Stimulated activated CD4-positive, alpha-beta T cell treated with anti-CD3 and anti-CD28 coated beads, Interleukin-1b, Interleukin-23, amount 100 ng/mL, for 24 hours (primary cell): ENCODE results near the gene CYRIA.

Experiments
- DNase-seq, 4 experiments: peaks; one replicate each; pipeline ENCODE4 v3.0.0-alpha.2; 2020; ENCODE audit warnings: low read depth in 4 of 4, low spot score in 1 of 4

CYRIA gene

DNA sequence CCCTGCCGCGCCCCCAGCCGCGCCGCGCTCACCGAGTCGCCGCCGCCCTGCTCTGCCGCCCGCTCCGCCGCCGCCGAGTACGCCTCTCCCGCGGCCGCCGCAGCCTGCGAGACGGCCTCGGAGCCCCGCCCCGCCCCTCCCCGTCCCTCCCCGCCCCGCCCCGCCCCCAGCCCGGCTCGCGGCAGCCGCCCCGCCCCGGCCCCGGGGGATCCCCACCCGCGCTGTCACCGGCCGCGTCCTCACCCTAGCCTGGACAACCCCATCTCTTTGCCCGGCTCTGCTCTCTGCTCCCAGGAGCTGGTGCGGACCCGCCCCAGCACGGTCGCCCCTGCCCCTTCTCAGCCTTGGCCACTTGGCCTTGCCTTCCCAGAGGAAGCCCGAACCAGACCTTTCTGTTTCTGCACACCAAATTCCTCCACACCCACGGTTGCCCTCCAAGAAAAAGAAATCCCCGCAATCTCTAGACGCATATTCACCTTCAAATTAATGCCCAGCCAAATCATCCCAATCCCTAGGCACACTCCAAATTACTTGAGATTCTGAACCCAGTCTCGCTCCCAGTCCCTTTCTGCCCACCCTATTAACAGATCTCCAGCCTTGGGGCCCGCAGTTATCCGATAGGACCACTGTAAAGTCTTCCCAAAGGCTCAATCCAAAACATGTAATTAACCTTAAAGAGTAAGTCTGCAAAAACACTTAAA is at the start of gene CYRIA:
Gene CYRIA (minus strand): TSS at position 87 of the 701 bp plus-strand sequence. CDS start 77,715 bp downstream, outside the sequence.
- DNase-seq, result peak in 3 of 4 experiments; percentile 14 to 32 (median 20)

- DNase-seq, result no peak
These were observed 47.4 kb upstream of the CYRIA start for GRCh38 chr2:16713011-16713423.

GRCh38 chr2:16709769-16710168 is 44.1 kb upstream of the CYRIA start:
- DNase-seq, result no peak

- no peak for DNase-seq
These were observed 42.5 kb upstream of the CYRIA start for GRCh38 chr2:16708173-16708572.

DNA sequence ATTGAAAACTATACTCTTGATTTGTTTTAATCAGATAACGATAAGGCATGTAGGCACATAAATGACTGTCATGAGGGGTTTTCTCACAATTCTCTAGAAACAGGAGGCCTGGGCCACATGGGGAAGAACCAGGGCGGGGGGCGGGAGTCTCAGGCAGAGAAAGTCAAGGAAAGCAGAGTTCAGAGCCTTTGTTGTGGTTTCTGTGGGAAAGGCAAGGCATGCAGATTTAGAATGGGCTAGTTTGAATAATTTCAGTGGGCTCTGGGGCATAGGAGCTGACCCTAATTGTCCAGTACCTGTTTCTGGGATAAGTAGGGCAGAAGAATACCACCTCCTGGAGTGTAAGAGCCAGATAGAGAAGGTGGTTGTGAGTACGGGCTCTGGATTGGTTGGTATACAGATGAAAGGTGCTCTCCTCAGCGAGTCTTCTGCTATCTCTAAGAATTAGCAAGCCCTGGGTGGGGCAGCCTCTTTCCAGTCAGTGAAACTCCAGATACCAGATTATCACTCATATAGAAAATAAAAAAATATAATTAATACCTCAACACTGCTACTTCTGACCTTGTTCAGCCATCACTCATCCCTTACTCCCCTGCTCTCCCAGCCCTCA is 41.5 kb upstream of the CYRIA start:
- DNase-seq, result no peak

DNA sequence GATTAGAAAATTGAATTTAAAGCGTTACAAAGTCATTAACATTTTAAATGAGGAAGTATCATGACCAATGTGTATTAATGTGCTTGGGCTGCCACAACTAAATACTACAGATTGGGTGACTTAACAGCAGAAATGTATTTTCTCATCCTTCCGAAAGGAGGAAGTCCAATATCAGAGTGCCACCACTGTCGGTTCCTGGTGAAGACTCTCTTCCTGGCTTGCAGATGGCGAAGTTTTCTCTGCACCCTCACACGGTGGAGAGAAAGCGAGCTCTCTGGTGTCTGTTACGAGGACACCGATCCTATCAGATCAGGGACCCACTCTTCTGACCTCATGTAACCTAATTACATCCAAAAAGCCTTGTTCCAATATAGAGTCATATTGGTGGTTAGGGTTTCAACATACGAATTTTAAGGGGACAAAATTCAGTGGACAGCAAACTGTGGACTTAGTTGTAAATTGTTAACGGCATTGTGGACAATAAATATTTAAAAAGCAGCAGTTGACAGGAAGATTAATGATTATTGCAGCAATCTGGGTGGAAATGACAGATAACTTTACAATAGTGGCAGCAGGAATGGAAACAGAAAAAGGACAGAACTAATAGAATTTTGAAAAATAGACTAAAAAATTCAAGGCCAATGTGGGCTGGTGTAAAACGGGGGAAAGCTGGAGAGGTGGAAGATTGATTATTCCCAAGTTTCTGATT is 35.1 kb upstream of the CYRIA start:
- DNase-seq, result no peak

- no peak for DNase-seq
These were observed 28.2 kb upstream of the CYRIA start for GRCh38 chr2:16693854-16694253.

GRCh38 chr2:16691261-16691660 is 25.6 kb upstream of the CYRIA start:
- DNase-seq, result no peak

DNA sequence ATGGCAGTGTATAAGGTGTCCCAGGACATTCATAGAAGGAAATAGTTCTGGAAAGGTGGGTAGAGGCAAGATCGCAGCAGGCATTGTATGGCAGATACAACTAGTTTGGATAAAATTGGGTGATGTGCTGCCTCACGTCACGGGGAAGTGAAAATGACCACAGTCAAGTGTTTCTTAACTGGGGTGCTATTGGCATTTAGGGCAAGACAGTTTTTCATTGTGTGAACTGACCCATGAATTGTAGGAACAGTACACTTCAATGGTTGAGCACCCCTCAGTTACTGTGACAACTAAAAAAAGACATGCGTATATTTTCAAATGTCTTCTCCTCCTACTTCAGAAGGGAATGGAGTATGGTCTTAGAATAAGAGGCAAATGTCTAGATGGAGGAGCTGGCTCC is 22.3 kb upstream of the CYRIA start:
- no peak for DNase-seq

DNA sequence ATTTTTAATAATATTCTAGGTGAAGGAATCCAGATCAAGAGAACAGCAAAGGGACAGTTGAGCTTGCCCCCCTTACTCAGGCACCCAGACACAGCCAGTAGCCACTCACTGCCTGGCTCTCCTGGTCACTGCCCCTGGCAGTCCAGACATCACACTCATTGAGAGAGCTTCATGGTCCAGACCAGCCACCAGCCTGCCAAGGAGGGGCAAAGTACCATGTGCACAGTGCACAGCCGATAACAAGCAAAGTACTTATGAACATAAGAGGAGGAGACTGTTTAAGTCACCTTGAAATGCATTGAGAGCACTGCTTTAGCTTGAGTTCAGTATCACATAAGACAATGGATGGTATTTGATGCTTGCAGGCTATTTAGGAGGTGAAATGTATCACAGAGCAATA is 21.6 kb upstream of the CYRIA start:
- DNase-seq, result no peak

DNA sequence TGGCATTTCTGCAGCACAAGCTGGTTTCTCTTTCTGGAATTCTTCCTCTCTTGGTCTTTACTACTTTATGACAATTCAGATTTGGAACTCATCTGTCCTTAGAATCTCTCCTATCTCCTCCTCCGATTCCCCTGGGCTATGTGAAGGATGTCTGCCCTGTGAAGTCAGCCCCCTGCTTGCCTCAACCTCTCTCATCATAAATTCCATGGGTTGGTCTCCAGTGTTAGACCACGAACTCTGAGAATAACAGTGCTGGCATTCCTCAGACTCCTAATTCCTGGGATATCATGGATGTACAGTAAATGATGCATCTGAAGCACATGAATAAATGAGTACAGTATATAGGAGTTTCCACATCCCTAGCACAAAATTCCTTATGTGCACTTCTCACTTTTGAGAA is 21.0 kb upstream of the CYRIA start:
- no peak for DNase-seq

DNA sequence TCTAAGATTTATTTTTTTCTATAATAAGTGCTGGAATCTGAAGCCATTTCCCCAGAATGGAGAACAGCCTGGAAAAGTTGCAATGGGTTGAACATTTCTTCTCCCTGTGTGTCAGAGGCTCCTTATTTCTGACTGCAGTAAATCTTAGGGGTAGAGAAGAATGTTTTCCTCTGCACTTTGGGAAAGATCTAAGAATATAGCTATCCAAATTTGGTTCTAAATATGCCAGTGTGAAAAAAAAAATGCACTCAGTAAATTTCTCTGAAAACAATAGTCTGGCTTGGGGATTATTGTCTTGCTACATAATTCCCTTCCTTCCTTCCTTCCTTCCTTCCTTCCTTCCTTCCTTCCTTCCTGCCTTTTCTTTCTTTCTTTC is 19.7 kb upstream of the CYRIA start:
- DNase-seq, result no peak

- DNase-seq, result no peak
These were observed 19.2 kb upstream of the CYRIA start for GRCh38 chr2:16684676-16685339.

DNA sequence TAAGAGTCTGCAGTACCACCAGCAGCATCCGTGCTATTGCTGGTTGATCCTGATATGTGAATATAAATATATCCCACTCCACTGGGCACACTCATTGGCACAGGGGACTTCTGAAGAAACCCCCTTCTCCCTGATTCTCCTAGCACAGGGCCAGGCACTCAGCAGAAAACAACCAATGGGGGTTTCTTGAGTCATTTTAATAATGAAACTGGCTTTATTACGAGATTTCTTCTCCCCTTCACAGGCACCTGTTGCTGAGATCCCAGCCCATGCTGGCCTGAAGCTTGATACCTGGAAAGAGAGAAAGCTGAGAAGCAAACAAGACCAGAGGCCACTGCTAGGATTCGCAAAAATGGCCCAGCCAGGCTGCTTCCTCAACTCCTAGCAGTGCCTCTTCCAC is 17.9 kb upstream of the CYRIA start:
- DNase-seq, result no peak

GRCh38 chr2:16682431-16683118 is 16.9 kb upstream of the CYRIA start:
- DNase-seq, result no peak

- DNase-seq, result no peak
These were observed 15.1 kb upstream of the CYRIA start for GRCh38 chr2:16680781-16681180.

DNA sequence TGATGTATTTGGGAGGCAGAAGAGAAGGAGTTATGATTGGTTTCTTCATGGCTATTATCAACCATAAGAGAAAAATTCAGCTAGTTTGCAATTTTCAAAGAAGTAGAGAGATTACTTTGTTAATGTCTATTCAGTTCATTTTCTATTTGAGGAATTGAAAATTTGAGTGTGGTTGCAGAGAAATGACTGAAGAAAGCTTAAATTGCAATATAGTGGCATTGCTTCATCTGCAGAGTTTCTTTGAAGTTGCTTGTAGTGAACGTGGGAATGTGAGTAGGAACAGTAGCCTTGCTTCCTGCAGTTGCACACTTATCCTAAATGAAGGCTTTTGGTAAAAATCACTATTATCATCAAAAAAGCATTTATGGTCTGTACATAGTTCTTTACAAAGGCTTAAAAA is 14.7 kb upstream of the CYRIA start:
- no peak for DNase-seq

DNA sequence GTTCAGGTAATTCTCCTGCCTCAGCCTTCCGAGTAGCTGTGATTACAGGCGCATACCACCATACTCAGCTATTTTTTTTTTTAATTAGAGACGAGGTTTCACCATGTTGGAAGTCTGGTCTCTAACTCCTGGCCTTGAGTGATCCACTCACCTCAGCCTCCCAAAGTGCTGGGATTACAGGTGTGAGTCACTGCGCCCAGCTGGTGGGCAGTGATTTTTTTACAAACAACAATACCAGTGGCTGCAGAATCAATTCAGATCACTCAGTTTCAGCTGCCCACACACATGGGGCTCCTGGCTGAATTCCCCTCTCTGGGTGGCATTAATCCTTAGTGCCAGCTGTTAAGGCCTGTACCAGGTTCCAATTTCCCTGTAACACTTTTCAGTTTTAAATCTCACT is 13.3 kb upstream of the CYRIA start:
- no peak for DNase-seq

DNA sequence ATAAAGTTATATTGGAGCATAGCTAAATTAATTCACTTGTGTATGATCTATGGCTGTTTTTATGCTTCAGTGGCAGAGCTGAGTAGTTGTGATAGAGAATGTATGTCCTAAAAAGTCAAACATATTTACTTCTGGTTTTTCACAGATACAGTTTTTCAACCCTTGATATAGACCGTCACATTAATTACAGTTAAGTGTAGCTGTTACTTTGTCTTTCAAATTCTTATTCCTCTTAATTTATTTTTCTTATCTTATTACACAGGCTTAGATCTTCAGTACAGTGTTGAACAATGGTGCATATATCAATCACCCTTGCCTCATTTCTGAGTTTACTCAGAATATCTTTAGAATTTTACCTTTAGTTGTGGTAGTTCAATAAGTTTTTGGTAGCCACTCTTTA is 12.2 kb upstream of the CYRIA start:
- no peak for DNase-seq

DNA sequence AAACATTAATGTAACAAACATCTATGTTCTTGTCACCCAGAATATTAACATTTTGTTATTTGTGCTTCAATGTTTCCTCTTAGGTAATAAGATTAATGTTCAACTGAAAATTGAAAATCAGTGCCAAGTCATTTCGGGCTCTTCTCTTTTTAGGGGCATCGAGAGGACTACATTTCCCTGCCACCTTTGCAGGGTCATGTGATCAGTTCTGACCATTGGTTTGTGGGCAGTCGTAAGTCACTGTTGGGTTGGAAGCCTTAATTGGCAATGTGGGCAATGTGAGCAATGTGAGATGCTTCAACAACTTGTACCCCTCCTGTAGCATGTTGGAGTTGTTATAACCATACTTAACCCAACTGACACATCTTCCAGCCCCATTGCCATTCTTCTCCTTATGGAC is 10.1 kb upstream of the CYRIA start:
- no peak for DNase-seq

DNA sequence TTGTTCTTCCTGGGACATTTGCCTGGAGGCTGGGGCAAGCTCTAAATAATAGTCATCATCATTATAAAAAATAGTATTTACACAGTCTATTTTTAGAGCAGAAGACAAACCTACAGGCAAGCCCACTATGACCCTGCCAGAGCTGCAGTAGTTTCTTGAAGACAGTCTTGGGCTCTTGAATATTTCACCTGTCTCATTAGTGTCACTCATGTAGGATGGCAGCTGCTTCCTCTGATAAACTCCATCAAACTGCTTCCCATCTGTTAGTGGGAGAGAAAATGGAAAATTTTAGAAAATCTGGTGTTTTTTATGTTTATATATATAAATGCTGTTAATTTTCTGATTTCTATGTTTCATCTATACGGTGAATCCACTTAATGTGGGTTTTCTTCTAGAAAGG is 8.5 kb upstream of the CYRIA start:
- DNase-seq, result no peak
